ENCODE results near the gene S100A12. TPM values are rescaled to one million over a fixed set of nuclear protein-coding genes. Genes with fewer than 3 reads are reported as not detected.

Gene S100A12
- total RNA-seq, 1 donor from 2014 or later: not detected

GRCh38 chr1:153371231-153371630, 4.2 kb downstream of the S100A12 start:
- DNase-seq (ENCODE audit: low read depth, low spot score): no peak
- H3K27ac Mint-ChIP-seq (ENCODE audit: unreplicated experiment): no peak overlapping the region
- no peak overlapping the region for H3K4me3 Mint-ChIP-seq
- no peaks in the 10 kb centered on the region for H3K36me3 Mint-ChIP-seq (ENCODE audit: low read depth)
- H3K9me3 Mint-ChIP-seq: no peaks in the 10 kb centered on the region
- H3K4me1 Mint-ChIP-seq: no peaks in the 10 kb centered on the region
- peaks cover 46% of the 10 kb centered on the region for H3K27me3 Mint-ChIP-seq (ENCODE audit: low read depth)
- no peak for TF ChIP-seq CTCF (conservative IDR thresholded peaks at IDR 0.05)

GRCh38 chr1:153370146-153370545, 5.3 kb downstream of the S100A12 start:
- Mint-ChIP-seq H3K4me1 (no peaks in the 10 kb centered on the region), H3K4me3 (no peak overlapping the region), H3K27ac (ENCODE audit: unreplicated experiment) (no peak overlapping the region), H3K27me3 (ENCODE audit: low read depth) (peaks cover 56% of the 10 kb centered on the region), H3K36me3 (ENCODE audit: low read depth) (no peaks in the 10 kb centered on the region), H3K9me3 (no peaks in the 10 kb centered on the region)
- no peak for DNase-seq (ENCODE audit: low read depth, low spot score)
- TF ChIP-seq CTCF (conservative IDR thresholded peaks at IDR 0.05): no peak

GRCh38 chr1:153368495-153368894, 6.9 kb downstream of the S100A12 start:
- no peaks in the 10 kb centered on the region for H3K36me3 Mint-ChIP-seq (ENCODE audit: low read depth)
- no peaks in the 10 kb centered on the region for H3K9me3 Mint-ChIP-seq
- H3K27ac Mint-ChIP-seq (ENCODE audit: unreplicated experiment): no peak overlapping the region
- no peak for DNase-seq (ENCODE audit: low read depth, low spot score)
- H3K4me3 Mint-ChIP-seq: no peak overlapping the region
- no peaks in the 10 kb centered on the region for H3K4me1 Mint-ChIP-seq
- TF ChIP-seq CTCF (conservative IDR thresholded peaks at IDR 0.05): no peak
- H3K27me3 Mint-ChIP-seq (ENCODE audit: low read depth): peaks cover 56% of the 10 kb centered on the region

GRCh38 chr1:153367090-153367489, 8.3 kb downstream of the S100A12 start:
- no peak overlapping the region for H3K27ac Mint-ChIP-seq (ENCODE audit: unreplicated experiment)
- no peaks in the 10 kb centered on the region for H3K36me3 Mint-ChIP-seq (ENCODE audit: low read depth)
- no peak for DNase-seq (ENCODE audit: low read depth, low spot score)
- no peaks in the 10 kb centered on the region for H3K4me1 Mint-ChIP-seq
- no peaks in the 10 kb centered on the region for H3K9me3 Mint-ChIP-seq
- no peak for TF ChIP-seq CTCF (conservative IDR thresholded peaks at IDR 0.05)
- no peak overlapping the region for H3K4me3 Mint-ChIP-seq
- peaks cover 62% of the 10 kb centered on the region for H3K27me3 Mint-ChIP-seq (ENCODE audit: low read depth)

- Mint-ChIP-seq H3K9me3 (no peaks in the 10 kb centered on the region), H3K4me1 (no peaks in the 10 kb centered on the region), H3K27me3 (ENCODE audit: low read depth) (peaks cover 54% of the 10 kb centered on the region), H3K36me3 (ENCODE audit: low read depth) (no peaks in the 10 kb centered on the region), H3K27ac (ENCODE audit: unreplicated experiment) (no peak overlapping the region), H3K4me3 (no peak overlapping the region)
- TF ChIP-seq CTCF (conservative IDR thresholded peaks at IDR 0.05): no peak
- no peak for DNase-seq (ENCODE audit: low read depth, low spot score)
Observed at GRCh38 chr1:153366261-153366660, 9.2 kb downstream of the S100A12 start.

GRCh38 chr1:153365696-153366095, 9.7 kb downstream of the S100A12 start:
- H3K27me3 Mint-ChIP-seq (ENCODE audit: low read depth): peaks cover 52% of the 10 kb centered on the region
- no peaks in the 10 kb centered on the region for H3K36me3 Mint-ChIP-seq (ENCODE audit: low read depth)
- H3K27ac Mint-ChIP-seq (ENCODE audit: unreplicated experiment): no peak overlapping the region
- no peaks in the 10 kb centered on the region for H3K4me1 Mint-ChIP-seq
- DNase-seq (ENCODE audit: low read depth, low spot score): no peak
- H3K4me3 Mint-ChIP-seq: no peak overlapping the region
- TF ChIP-seq CTCF (conservative IDR thresholded peaks at IDR 0.05): no peak
- H3K9me3 Mint-ChIP-seq: no peaks in the 10 kb centered on the region

All from neural crest cell (in vitro differentiated cells).